Esophagus muscularis mucosa (tissue), 4 donors: ENCODE data around the gene FBXW2.

Experiments
- CTCF ChIP-seq, 3 experiments: fragments of 200-600 bp in 2 of 3; fragments of 450-650 bp in 1 of 3; sonication (generic) in 2 of 3; IDR thresholded peaks; one replicate each; pipeline ENCODE4 v1.5.1; 2017 to 2019; ENCODE audit warnings: antibody characterized with exemption in 3 of 3, mild to moderate bottlenecking in 2 of 3, moderate library complexity in 1 of 3
- EP300 ChIP-seq: sonication (generic); formaldehyde crosslinking; IDR thresholded peaks from one replicate; pipeline ENCODE4 v1.6.1; 2017; ENCODE audit warnings: antibody characterized with exemption
- POLR2A ChIP-seq: fragments of 450-650 bp; IDR thresholded peaks from one replicate; pipeline ENCODE4 v1.6.1; 2017; ENCODE audit warnings: antibody characterized with exemption, moderate library complexity, mild to moderate bottlenecking, low read depth
- POLR2AphosphoS5 ChIP-seq, 2 donors: sonication (generic); formaldehyde crosslinking; IDR thresholded peaks; one replicate each; pipeline ENCODE4 v1.6.1; 2017; ENCODE audit warnings: antibody characterized with exemption in 2 of 2

GRCh38 chr9:120734607-120735410 lies 58.4 kb downstream of the FBXW2 start:
- TF ChIP-seq CTCF (IDR thresholded peaks at IDR 0.05), result no peak
- TF ChIP-seq POLR2AphosphoS5 (IDR thresholded peaks at IDR 0.05), result no peak
- TF ChIP-seq POLR2A, result no peak
- TF ChIP-seq EP300, result no peak
